DOHH2 (cell line): ENCODE results near the gene CADPS.

Experiments
- H3F3A ChIP-seq: fragments of 200-600 bp; sonication (generic), shearing (Covaris generic); 2 replicates; pipeline ENCODE4 v1.6.0; 2016; ENCODE audit warnings: antibody characterized with exemption, mild to moderate bottlenecking; ENCODE audit not compliant: control insufficient read depth, insufficient read depth
- H3K27ac ChIP-seq: fragments of 200-600 bp; sonication (generic); 2 replicates; pipeline ENCODE4 v1.5.1; 2014; ENCODE audit warnings: low read depth, mild to moderate bottlenecking, low read length, moderate library complexity
- H3K27me3 ChIP-seq: fragments of 200-600 bp; sonication (generic); 2 replicates; pipeline ENCODE4 v1.6.1; 2014; ENCODE audit warnings: mild to moderate bottlenecking, low read length, mixed read lengths; ENCODE audit not compliant: control insufficient read depth
- H3K36me3 ChIP-seq: fragments of 200-600 bp; sonication (generic); 2 replicates; pipeline ENCODE4 v1.6.1; 2014; ENCODE audit warnings: mild to moderate bottlenecking, low read length, moderate library complexity, mixed read lengths; ENCODE audit not compliant: control insufficient read depth
- H3K4me1 ChIP-seq: fragments of 200-600 bp; sonication (generic); 2 replicates; pipeline ENCODE4 v1.6.1; 2014; ENCODE audit warnings: mild to moderate bottlenecking, low read length, mixed read lengths; ENCODE audit not compliant: control insufficient read depth
- H3K4me2 ChIP-seq: fragments of 200-600 bp; sonication (generic); 2 replicates; pipeline ENCODE4 v1.6.0; 2014; ENCODE audit warnings: mild to moderate bottlenecking, low read length, moderate library complexity
- H3K4me3 ChIP-seq: fragments of 200-600 bp; sonication (generic); 2 replicates; pipeline ENCODE4 v1.5.1; 2014; ENCODE audit warnings: mild to moderate bottlenecking, low read length, mixed read lengths
- H3K79me2 ChIP-seq: fragments of 200-600 bp; sonication (generic); 2 replicates; pipeline ENCODE4 v1.6.1; 2014; ENCODE audit warnings: mild to moderate bottlenecking, low read length, mixed read lengths; ENCODE audit not compliant: control insufficient read depth
- H3K9me2 ChIP-seq: fragments of 200-600 bp; sonication (generic); replicated peaks from 2 replicates; pipeline ENCODE4 v1.6.1; 2014; ENCODE audit warnings: mild to moderate bottlenecking, low read length, mixed read lengths; ENCODE audit not compliant: control insufficient read depth
- H3K9me3 ChIP-seq: fragments of 200-600 bp; sonication (generic); 2 replicates; pipeline ENCODE4 v1.6.1; 2014; ENCODE audit warnings: antibody characterized with exemption, low read length, mixed read lengths; ENCODE audit not compliant: control insufficient read depth, insufficient read depth
- H4K20me1 ChIP-seq: fragments of 200-600 bp; sonication (generic); 2 replicates; pipeline ENCODE4 v1.6.0; 2014; ENCODE audit warnings: low read depth, mild to moderate bottlenecking, antibody characterized with exemption, low read length, moderate library complexity; ENCODE audit not compliant: control insufficient read depth, insufficient read depth
- EZH2phosphoT487 ChIP-seq: fragments of 200-600 bp; sonication (generic); IDR thresholded peaks from 2 replicates; pipeline ENCODE4 v1.6.1; 2017; ENCODE audit warnings: borderline replicate concordance, mild to moderate bottlenecking, antibody characterized with exemption, low read length, moderate library complexity, mixed read lengths
- TF ChIP-seq, protein P1 (sequence below): fragments of 200-600 bp; sonication (generic); IDR thresholded peaks from one replicate; pipeline ENCODE4 v1.5.1; 2014; ENCODE audit warnings: antibody characterized with exemption, mild to moderate bottlenecking, low read depth, low read length; ENCODE audit not compliant: poor library complexity, severe bottlenecking

CADPS gene

DNA sequence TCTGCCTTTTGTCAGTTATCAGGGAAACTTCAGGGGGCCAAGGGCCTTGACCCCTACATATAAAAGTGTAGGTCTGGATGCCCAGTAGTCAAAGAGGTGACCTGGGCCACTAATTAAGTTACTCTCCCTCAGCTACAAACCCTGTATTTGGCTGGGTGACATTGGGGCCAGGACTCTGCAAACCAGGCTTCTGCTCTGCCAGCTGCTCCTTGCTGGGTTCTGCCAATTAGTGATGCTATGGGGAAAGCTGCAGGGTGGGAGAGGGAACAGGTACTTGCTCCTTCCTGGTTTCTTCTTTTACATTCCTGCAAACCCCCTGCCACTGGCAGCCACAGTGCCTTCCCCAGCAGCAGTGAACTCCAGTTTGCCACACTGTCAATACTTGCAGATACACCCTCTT is 179.2 kb downstream of the CADPS start:
- H3K36me3 ChIP-seq, result peaks cover 4% of the 10 kb centered on the region
- TF ChIP-seq, protein P1, sequence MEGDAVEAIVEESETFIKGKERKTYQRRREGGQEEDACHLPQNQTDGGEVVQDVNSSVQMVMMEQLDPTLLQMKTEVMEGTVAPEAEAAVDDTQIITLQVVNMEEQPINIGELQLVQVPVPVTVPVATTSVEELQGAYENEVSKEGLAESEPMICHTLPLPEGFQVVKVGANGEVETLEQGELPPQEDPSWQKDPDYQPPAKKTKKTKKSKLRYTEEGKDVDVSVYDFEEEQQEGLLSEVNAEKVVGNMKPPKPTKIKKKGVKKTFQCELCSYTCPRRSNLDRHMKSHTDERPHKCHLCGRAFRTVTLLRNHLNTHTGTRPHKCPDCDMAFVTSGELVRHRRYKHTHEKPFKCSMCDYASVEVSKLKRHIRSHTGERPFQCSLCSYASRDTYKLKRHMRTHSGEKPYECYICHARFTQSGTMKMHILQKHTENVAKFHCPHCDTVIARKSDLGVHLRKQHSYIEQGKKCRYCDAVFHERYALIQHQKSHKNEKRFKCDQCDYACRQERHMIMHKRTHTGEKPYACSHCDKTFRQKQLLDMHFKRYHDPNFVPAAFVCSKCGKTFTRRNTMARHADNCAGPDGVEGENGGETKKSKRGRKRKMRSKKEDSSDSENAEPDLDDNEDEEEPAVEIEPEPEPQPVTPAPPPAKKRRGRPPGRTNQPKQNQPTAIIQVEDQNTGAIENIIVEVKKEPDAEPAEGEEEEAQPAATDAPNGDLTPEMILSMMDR, result no peak
- TF ChIP-seq EZH2phosphoT487, result no peak
- H3K27ac ChIP-seq, result no peak overlapping the region
- no peaks in the 10 kb centered on the region for H3K27me3 ChIP-seq
- H3K79me2 ChIP-seq, result no peaks in the 10 kb centered on the region
- H3K4me2 ChIP-seq, result no peak overlapping the region
- no peaks in the 10 kb centered on the region for H3F3A ChIP-seq
- H3K9me2 ChIP-seq, result no peaks in the 10 kb centered on the region
- H4K20me1 ChIP-seq, result no peaks in the 10 kb centered on the region
- peaks cover 26% of the 10 kb centered on the region for H3K4me1 ChIP-seq
- H3K4me3 ChIP-seq, result no peak overlapping the region
- H3K9me3 ChIP-seq, result no peaks in the 10 kb centered on the region

DNA sequence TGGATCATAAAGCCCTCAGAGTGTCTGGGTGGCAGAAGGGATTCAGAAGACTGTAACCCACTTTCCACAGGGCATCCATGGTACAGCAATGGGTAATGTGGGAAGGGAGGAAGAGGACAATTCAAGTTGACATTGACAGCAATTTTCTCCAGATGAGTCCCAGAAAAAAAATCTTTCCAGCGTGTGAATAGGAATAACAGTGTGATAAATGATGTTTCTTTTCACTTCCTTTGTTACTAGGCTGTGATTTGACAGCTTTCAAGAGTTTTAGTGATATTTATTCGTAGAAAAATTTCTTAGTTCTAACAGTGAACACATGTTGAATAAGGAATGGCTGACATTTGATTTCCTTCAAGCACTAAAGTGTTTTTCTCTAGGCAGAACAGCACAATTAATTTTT is 186.4 kb downstream of the CADPS start:
- H3K36me3 ChIP-seq, result no peaks in the 10 kb centered on the region; the same call in 1 of the 2 replicates
- no peak overlapping the region for H3K27ac ChIP-seq
- TF ChIP-seq, protein P1, result no peak
- TF ChIP-seq EZH2phosphoT487, result no peak
- no peaks in the 10 kb centered on the region for H3K9me2 ChIP-seq
- no peak overlapping the region for H3K4me2 ChIP-seq
- H3K9me3 ChIP-seq, result no peaks in the 10 kb centered on the region
- H3K4me3 ChIP-seq, result no peak overlapping the region
- no peaks in the 10 kb centered on the region for H4K20me1 ChIP-seq
- no peaks in the 10 kb centered on the region for H3K79me2 ChIP-seq
- no peaks in the 10 kb centered on the region for H3F3A ChIP-seq
- no peaks in the 10 kb centered on the region for H3K27me3 ChIP-seq
- H3K4me1 ChIP-seq, result peaks cover 23% of the 10 kb centered on the region

DNA sequence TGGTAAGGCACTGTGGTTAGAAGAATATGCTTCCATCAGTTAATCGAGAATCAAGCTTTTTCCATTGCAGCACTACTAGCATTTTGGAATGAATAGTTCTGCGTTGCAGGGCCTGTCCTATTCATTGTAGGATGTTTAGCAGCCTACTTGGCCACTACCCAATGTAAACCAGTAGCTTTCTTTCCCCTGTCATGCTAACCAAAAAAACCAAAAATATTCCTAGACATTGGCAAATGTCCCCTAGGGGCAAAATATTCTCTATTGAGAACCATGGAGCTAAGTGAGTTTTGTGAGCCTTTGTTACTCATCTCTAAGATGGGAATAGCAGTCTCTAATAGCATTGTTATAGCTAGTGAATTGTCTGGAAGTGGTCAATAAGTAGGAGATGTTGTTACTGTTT is 187.2 kb downstream of the CADPS start:
- H3K27ac ChIP-seq, result no peak overlapping the region
- no peaks in the 10 kb centered on the region for H3K79me2 ChIP-seq
- no peaks in the 10 kb centered on the region for H3K9me2 ChIP-seq
- H3K9me3 ChIP-seq, result no peaks in the 10 kb centered on the region
- H4K20me1 ChIP-seq, result no peaks in the 10 kb centered on the region
- H3K4me1 ChIP-seq, result peaks cover 24% of the 10 kb centered on the region
- no peak overlapping the region for H3K4me3 ChIP-seq
- no peaks in the 10 kb centered on the region for H3K27me3 ChIP-seq
- H3K4me2 ChIP-seq, result no peak overlapping the region
- H3F3A ChIP-seq, result no peaks in the 10 kb centered on the region
- no peak for TF ChIP-seq EZH2phosphoT487
- TF ChIP-seq, protein P1, result no peak
- H3K36me3 ChIP-seq, result no peaks in the 10 kb centered on the region; the same call in 1 of the 2 replicates
